GM12874 (cell line): ENCODE results near the gene EFHB.

Experiments used
- CTCF ChIP-seq: IDR thresholded peaks from 2 replicates; pipeline ENCODE4 v1.5.1; 2011; ENCODE audit warnings: low read depth, mild to moderate bottlenecking, control low read depth, low read length, moderate library complexity; ENCODE audit not compliant: insufficient read depth

Gene EFHB, protein sequence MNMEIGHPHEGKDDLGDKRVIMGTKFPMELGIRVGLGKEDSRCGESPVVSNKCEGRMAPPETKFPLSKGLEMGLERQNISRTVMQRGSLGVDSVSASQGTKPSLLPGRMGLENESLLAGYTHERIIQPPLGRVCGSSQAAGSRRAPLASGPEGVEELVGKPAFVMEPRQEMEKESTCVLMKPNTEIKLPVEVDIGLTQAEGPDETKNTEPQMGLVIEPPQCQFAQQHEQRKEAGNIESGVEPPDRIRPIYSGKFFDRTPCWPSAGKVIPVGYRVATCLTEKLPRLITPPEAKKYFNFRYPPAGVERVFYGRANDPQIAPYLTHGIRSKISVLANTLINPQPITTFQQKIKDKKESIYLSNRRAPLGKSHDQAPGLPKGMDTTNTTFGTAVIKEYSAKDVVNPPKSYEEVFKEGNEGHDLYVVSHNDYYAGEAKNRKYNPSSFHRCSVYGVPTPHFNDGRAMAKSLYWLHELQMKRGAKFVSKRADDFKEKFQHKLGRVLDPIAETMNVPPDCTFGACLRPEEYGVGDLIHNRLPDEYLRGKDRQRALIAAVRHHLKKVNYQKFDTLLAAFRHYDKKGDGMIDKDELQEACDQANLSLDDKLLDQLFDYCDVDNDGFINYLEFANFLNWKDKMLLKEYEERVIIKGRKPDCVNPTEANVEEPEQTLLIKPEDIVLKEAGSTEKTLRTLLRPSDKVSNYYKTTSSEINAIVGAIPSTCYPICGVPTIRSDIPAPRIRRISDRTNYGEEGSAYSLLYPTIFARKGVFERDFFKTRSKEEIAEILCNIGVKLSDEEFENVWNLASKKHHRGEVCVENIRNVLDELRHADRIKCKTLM

DNA sequence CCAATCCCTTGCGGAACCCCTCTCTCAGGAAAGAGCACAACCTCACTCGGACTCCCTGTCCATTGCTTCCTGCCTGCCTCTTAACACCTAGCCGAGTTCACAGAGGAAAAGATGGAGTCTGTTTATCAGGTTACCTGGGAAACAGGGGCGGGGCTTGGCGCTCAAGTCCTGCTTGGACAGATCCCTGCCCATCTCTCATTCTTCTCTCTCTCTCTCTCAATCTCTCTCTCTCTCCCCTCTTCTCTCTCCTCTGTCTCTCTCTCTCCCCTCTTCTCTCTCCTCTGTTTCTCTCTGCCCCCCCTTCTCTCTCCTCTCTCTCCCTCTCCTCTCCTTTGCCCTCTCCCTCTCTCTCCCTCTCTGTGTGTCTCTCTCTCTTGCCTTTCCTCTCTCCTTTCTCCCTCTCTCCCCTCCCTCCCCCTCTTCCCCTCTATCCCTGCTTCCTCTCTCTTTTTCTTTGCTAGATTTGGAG lies at the start of gene EFHB:
EFHB (minus strand) TSS at position 120 of the 469 bp plus-strand sequence. CDS start 199 bp downstream, outside the sequence.
- TF ChIP-seq CTCF = no peak

DNA sequence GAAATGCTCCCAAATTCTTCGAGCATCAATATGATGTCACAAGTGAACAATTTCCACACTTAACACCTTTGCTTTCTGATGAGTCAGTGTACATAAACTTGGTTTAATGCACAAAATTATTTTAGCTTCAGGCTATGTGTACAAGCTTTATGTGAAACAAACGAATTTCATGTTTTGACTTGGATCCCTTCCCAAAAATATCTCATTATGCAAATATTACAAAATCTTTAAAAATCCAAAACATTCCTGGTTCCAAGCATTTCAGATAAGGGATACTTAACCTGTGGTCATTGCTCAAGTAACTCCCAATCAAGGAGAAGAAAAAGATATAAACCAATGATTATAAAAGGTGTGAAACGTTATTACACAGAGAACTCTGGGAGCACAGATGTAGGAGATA lies 38.0 kb upstream of the EFHB start:
- TF ChIP-seq CTCF = no peak

DNA sequence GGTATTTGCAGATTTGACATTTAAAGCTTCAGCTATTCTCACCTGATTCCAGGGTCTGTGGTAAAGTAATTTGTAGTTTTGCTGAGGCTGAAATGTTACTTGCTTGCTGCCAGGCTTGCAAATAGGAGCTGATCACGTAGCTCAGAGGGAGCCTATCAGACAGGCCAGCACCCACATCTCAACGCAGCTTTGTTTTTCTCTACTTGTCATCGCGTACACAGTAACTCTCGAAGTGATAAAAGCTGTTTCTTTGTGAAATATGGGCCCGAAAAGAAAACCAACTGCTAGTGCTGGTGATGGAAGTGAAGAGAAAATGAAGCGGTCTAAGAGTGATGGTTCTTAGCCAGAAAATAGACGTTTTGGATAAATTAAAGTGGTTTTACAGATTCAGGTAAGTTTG lies 36.3 kb upstream of the EFHB start:
- TF ChIP-seq CTCF = no peak

DNA sequence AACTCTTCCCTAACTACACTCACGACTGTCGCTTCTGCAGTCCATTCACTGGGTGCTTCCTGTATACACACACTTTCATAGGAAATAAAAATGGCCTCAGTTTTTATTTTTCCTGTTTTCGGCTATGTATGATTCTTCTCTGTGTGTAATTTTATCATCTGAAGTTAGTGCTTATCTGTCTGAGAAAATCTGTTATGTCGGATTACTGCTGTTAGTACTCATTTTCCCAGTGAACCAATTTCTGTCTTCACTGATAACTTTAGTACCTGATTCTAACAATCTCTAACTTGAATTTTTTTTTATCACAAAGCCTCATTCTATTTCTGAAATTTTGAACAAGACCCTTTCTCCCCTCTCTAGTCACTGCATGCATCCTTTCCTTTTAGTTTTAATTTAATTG lies 33.8 kb upstream of the EFHB start:
- no peak for TF ChIP-seq CTCF

- no peak for TF ChIP-seq CTCF
Measured at GRCh38 chr3:19967208-19967607, 33.2 kb upstream of the EFHB start.

DNA sequence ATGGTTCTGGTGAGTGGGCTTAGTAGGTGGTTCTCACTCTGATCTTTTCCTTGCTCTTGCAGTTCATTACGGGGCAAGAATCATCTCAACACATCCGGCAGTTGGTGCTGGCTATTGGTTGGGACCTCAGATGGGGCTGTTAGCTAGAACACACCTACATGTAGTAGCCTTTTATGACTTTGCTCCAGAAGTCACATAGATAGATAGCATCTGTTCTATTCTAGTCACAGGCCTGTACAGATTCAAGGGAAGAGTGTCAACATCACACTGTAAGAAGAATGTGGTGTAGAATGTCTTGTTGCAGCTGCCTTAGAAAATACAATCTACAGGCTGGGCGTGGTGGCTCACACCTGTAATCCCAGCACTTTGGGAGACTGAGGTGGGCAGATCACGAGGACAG lies 27.9 kb upstream of the EFHB start:
- no peak for TF ChIP-seq CTCF

DNA sequence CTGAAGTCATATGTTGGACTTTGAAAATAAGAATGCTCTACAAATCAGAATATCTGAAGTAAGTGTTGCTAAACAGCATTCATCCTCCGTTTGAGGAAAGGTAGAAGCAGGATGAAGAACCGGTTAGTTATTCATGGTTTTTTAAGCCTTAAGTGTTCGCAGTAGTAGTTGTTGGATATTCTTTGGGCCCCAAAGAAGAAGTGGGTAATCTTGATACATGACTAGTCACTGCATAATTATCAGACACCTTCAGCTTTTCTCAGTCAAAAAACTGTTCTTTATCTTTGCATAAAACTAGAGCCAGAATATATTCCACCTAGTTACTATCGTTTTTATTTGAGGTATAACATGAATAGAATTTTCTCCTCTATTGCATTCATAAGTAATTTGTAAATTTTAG lies 26.7 kb upstream of the EFHB start:
- TF ChIP-seq CTCF = no peak
